HEK293 (cell line): ENCODE results near the gene SDHAF1.

Experiments
- EGR2 ChIP-seq: fragments of 450-650 bp; formaldehyde crosslinking; IDR thresholded peaks from 2 replicates; pipeline ENCODE4 v1.5.1; 2016; ENCODE audit warnings: low read depth, missing biosample characterization, missing genetic modification characterization
- ELK4 ChIP-seq: IDR thresholded peaks from 2 replicates; pipeline ENCODE4 v1.6.1; 2011; ENCODE audit warnings: mild to moderate bottlenecking, low read depth, low read length, borderline replicate concordance
- KLF10 ChIP-seq: fragments of 450-650 bp; IDR thresholded peaks from 2 replicates; pipeline ENCODE4 v1.5.1; 2018; ENCODE audit warnings: missing biosample characterization, mild to moderate bottlenecking, missing genetic modification characterization
- PRDM1 ChIP-seq: fragments of 450-650 bp; formaldehyde crosslinking; IDR thresholded peaks from 2 replicates; pipeline ENCODE4; 2016; ENCODE audit warnings: missing biosample characterization, missing genetic modification characterization
- ZBTB48 ChIP-seq: fragments of 450-650 bp; formaldehyde crosslinking; IDR thresholded peaks from 2 replicates; pipeline ENCODE4 v1.5.1; 2016; ENCODE audit warnings: missing biosample characterization, missing genetic modification characterization
- ZFHX2 ChIP-seq: fragments of 450-650 bp; formaldehyde crosslinking; conservative IDR thresholded peaks from 2 replicates; pipeline ENCODE4 v1.5.1; 2016; ENCODE audit warnings: missing biosample characterization, missing genetic modification characterization
- ZNF10 ChIP-seq: fragments of 450-650 bp; formaldehyde crosslinking; IDR thresholded peaks from 2 replicates; pipeline ENCODE4 v1.5.1; 2017; ENCODE audit warnings: missing biosample characterization, missing genetic modification characterization
- ZNF114 ChIP-seq: fragments of 450-650 bp; formaldehyde crosslinking; IDR thresholded peaks from 2 replicates; pipeline ENCODE4 v1.5.0; 2017; ENCODE audit warnings: missing biosample characterization, missing genetic modification characterization
- ZNF16 ChIP-seq: fragments of 450-650 bp; formaldehyde crosslinking; IDR thresholded peaks from 2 replicates; pipeline ENCODE4 v1.5.1; 2016; ENCODE audit warnings: low read depth, missing biosample characterization, missing genetic modification characterization
- ZNF174 ChIP-seq: fragments of 450-650 bp; formaldehyde crosslinking; IDR thresholded peaks from 2 replicates; pipeline ENCODE4 v1.5.0; 2017; ENCODE audit warnings: missing biosample characterization, mild to moderate bottlenecking, missing genetic modification characterization
- ZNF280C ChIP-seq: fragments of 450-650 bp; formaldehyde crosslinking; IDR thresholded peaks from 2 replicates; pipeline ENCODE4 v1.5.1; 2016; ENCODE audit warnings: missing biosample characterization, missing genetic modification characterization
- ZNF280D ChIP-seq: fragments of 450-650 bp; formaldehyde crosslinking; IDR thresholded peaks from 2 replicates; pipeline ENCODE4 v1.5.1; 2016; ENCODE audit warnings: missing biosample characterization, missing genetic modification characterization
- ZNF324 ChIP-seq: fragments of 450-650 bp; formaldehyde crosslinking; IDR thresholded peaks from 2 replicates; pipeline ENCODE4 v1.5.1; 2016; ENCODE audit warnings: missing biosample characterization, missing genetic modification characterization
- ZNF350 ChIP-seq: fragments of 450-650 bp; formaldehyde crosslinking; IDR thresholded peaks from 2 replicates; pipeline ENCODE4 v1.5.0; 2017; ENCODE audit warnings: missing biosample characterization, mild to moderate bottlenecking, missing genetic modification characterization
- ZNF362 ChIP-seq: fragments of 450-650 bp; formaldehyde crosslinking; IDR thresholded peaks from 2 replicates; pipeline ENCODE4 v1.5.1; 2016; ENCODE audit warnings: missing biosample characterization, missing genetic modification characterization
- ZNF394 ChIP-seq: fragments of 450-650 bp; formaldehyde crosslinking; IDR thresholded peaks from 2 replicates; pipeline ENCODE4 v1.5.1; 2016; ENCODE audit warnings: missing biosample characterization, missing genetic modification characterization, mild to moderate bottlenecking, moderate library complexity, borderline replicate concordance
- ZNF449 ChIP-seq: fragments of 450-650 bp; formaldehyde crosslinking; IDR thresholded peaks from 2 replicates; pipeline ENCODE4 v1.5.1; 2017; ENCODE audit warnings: missing biosample characterization, mild to moderate bottlenecking, missing genetic modification characterization, moderate library complexity
- ZNF600 ChIP-seq: fragments of 450-650 bp; formaldehyde crosslinking; IDR thresholded peaks from 2 replicates; pipeline ENCODE4 v1.5.1; 2016; ENCODE audit warnings: missing biosample characterization, missing genetic modification characterization
- ZNF623 ChIP-seq: fragments of 450-650 bp; formaldehyde crosslinking; IDR thresholded peaks from 2 replicates; pipeline ENCODE4 v1.5.1; 2016; ENCODE audit warnings: missing biosample characterization, missing genetic modification characterization
- ZNF626 ChIP-seq: fragments of 450-650 bp; sonication (Bioruptor Pico); formaldehyde crosslinking; IDR thresholded peaks from 2 replicates; pipeline ENCODE4 v1.5.1; 2018; ENCODE audit warnings: missing biosample characterization, missing genetic modification characterization, inconsistent platforms
- ZNF704 ChIP-seq: fragments of 450-650 bp; formaldehyde crosslinking; IDR thresholded peaks from 2 replicates; pipeline ENCODE4 v1.5.1; 2016; ENCODE audit warnings: missing biosample characterization, missing genetic modification characterization
- ZSCAN4 ChIP-seq: fragments of 450-650 bp; formaldehyde crosslinking; IDR thresholded peaks from 2 replicates; pipeline ENCODE4 v1.5.1; 2017; ENCODE audit warnings: missing biosample characterization, missing genetic modification characterization

Gene SDHAF1

GRCh38 chr19:36030264-36031148 lies 35.5 kb downstream of the SDHAF1 start (continued):
- TF ChIP-seq ZNF280C (tag by site-specific recombination) (no peak), ZNF623 (peak; percentile 100), ZNF600 (tag by site-specific recombination) (no peak), ELK4 (no peak), ZNF114 (tag by site-specific recombination) (no peak), ZNF280D (tag by site-specific recombination) (0 out of 2 replicates have a peak, but pooled peaks have one; percentile 60), ZNF10 (tag by site-specific recombination) (no peak), ZNF324 (tag by site-specific recombination) (no peak), KLF10 (no peak), ZNF704 (tag by site-specific recombination) (no peak), ZBTB48 (tag by site-specific recombination) (no peak), ZNF16 (tag by site-specific recombination) (no peak), ZNF362 (tag by site-specific recombination) (peak; percentile 92), ZSCAN4 (tag by site-specific recombination) (no peak), ZFHX2 (tag by site-specific recombination) (no peak), ZNF394 (tag by site-specific recombination) (peak; percentile 6; the same call in 1 of the 2 replicates), ZNF626 (tag by site-specific recombination) (no peak), EGR2 (tag by site-specific recombination) (no peak), ZNF449 (tag by site-specific recombination) (no peak), PRDM1 (tag by site-specific recombination) (no peak), ZNF174 (tag by site-specific recombination) (no peak), ZNF350 (tag by site-specific recombination) (no peak)
